ENCODE data around the gene NBPF3.

Gene NBPF3

DNA sequence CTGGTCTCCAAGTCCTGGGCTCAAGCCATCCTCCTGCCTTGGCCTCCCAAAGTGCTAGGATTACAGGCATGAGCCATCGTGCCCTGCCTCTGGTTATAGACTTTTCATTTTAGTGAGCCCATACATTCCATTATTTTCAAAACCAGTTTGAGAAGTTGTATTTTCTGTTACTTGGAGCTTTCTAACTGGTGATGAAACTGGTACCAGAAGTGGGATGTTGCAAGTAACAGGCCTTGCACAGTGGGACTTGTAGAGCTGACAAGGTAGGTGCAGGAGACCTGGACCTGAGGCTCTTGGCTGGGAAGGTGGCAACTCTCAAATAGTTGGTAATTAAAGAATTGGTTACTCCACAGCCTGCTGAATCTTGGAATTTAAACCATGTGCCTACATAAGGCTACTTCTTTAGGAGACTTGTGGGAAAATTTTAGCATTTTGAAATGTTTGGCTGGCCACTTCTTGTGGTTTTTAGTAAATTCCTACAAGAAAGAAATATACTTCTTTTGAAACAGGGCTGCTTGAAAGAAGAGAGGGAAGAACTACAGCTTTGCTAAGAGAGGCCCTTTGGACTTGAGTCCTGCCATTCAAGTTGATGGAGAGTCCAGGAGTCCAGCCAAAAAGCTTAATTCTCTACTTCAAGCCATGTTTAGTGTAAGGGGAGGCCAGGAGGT, 59.5 kb downstream of the NBPF3 start:
- no peak for DNase-seq
- no peak overlapping the region for H3K4me3 ChIP-seq (ENCODE audit: low read length)

DNA sequence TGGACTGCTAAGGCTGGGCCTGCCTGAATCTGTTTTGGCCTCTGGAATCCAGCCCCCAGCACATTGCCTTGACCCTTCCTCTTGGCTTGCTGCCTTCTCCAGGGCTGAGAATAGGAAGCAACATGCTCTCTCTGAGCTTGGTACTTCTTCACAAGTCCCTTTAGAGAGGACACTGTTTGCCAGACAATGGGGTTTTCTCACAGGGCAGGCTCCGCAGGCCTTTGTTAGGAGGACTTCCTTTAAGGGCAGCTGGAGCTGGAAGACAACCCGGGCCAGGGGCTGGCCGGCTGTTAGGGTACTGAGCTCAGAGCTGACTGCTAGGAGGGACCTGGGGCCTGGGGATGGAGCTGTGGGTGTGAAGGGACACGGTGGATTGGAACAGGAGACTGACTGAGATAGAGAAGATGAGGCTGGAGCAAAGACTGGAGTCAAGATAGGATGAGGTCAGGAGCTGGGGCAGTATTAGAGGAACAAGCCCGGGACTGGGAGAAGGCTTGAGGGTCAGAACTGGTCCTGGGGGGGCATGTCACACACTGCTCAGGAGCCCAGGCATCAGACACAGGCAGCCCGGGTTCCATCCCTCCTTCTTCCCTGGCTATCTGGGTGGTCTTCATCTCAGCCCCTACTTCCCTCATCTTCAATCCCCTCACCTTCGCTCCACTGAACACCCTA, 63.9 kb downstream of the NBPF3 start:
- H4K20me1 ChIP-seq (ENCODE audit: insufficient read depth, low read length) = no peaks in the 10 kb centered on the region
- no peaks in the 10 kb centered on the region for H3F3A ChIP-seq (ENCODE audit: insufficient read depth, low read length)
- no peak overlapping the region for H2AFZ ChIP-seq (ENCODE audit: low read length)
- DNase-seq = no peak
- H3K9me3 ChIP-seq (replicated peaks; ENCODE audit: insufficient read depth, low read length) = no peaks in the 10 kb centered on the region
- H3K4me3 ChIP-seq (ENCODE audit: low read length) = no peak overlapping the region
- H3K4me2 ChIP-seq (ENCODE audit: low read depth, low read length) = no peak overlapping the region
- H3K9me2 ChIP-seq (replicated peaks; ENCODE audit: insufficient read depth, low read length) = no peaks in the 10 kb centered on the region
- no peaks in the 10 kb centered on the region for H3K36me3 ChIP-seq (replicated peaks; ENCODE audit: insufficient read depth, low read length)
- TF ChIP-seq EZH2 (optimal IDR thresholded peaks at IDR 0.05; ENCODE audit: low read depth, low read length) = no peak
- no peak for TF ChIP-seq EZH2phosphoT487 (IDR thresholded peaks at IDR 0.05; ENCODE audit: low read length)
- TF ChIP-seq, protein P1, sequence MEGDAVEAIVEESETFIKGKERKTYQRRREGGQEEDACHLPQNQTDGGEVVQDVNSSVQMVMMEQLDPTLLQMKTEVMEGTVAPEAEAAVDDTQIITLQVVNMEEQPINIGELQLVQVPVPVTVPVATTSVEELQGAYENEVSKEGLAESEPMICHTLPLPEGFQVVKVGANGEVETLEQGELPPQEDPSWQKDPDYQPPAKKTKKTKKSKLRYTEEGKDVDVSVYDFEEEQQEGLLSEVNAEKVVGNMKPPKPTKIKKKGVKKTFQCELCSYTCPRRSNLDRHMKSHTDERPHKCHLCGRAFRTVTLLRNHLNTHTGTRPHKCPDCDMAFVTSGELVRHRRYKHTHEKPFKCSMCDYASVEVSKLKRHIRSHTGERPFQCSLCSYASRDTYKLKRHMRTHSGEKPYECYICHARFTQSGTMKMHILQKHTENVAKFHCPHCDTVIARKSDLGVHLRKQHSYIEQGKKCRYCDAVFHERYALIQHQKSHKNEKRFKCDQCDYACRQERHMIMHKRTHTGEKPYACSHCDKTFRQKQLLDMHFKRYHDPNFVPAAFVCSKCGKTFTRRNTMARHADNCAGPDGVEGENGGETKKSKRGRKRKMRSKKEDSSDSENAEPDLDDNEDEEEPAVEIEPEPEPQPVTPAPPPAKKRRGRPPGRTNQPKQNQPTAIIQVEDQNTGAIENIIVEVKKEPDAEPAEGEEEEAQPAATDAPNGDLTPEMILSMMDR (IDR thresholded peaks at IDR 0.05; ENCODE audit: low read length) = no peak
- H3K79me2 ChIP-seq (ENCODE audit: low read length) = no peaks in the 10 kb centered on the region
- H3K27ac ChIP-seq (ENCODE audit: low read length) = no peak overlapping the region
- H3K27me3 ChIP-seq (replicated peaks; ENCODE audit: insufficient read depth, low read length) = peaks cover 58% of the 10 kb centered on the region
- H3K9ac ChIP-seq (ENCODE audit: low read length) = no peak overlapping the region
- no peaks in the 10 kb centered on the region for H3K4me1 ChIP-seq (ENCODE audit: low read length)

More for the DNA sequence above, 59.5 kb downstream of the NBPF3 start:
- Histone ChIP-seq H3K27me3 (replicated peaks; ENCODE audit: insufficient read depth, low read length) (peaks cover 35% of the 10 kb centered on the region), H3K9ac (ENCODE audit: low read length) (no peak overlapping the region), H3K4me1 (ENCODE audit: low read length) (no peaks in the 10 kb centered on the region), H3K4me2 (ENCODE audit: low read depth, low read length) (no peak overlapping the region), H2AFZ (ENCODE audit: low read length) (no peak overlapping the region), H3K9me3 (replicated peaks; ENCODE audit: insufficient read depth, low read length) (no peaks in the 10 kb centered on the region), H3K79me2 (ENCODE audit: low read length) (no peaks in the 10 kb centered on the region), H3K9me2 (replicated peaks; ENCODE audit: insufficient read depth, low read length) (no peaks in the 10 kb centered on the region), H3K27ac (ENCODE audit: low read length) (no peak overlapping the region), H3K36me3 (replicated peaks; ENCODE audit: insufficient read depth, low read length) (no peaks in the 10 kb centered on the region), H3F3A (ENCODE audit: insufficient read depth, low read length) (no peaks in the 10 kb centered on the region), H4K20me1 (ENCODE audit: insufficient read depth, low read length) (no peaks in the 10 kb centered on the region)
- TF ChIP-seq, protein P1 (IDR thresholded peaks at IDR 0.05; ENCODE audit: low read length) = no peak
- TF ChIP-seq EZH2 (optimal IDR thresholded peaks at IDR 0.05; ENCODE audit: low read depth, low read length) (no peak), EZH2phosphoT487 (IDR thresholded peaks at IDR 0.05; ENCODE audit: low read length) (no peak)

DNA sequence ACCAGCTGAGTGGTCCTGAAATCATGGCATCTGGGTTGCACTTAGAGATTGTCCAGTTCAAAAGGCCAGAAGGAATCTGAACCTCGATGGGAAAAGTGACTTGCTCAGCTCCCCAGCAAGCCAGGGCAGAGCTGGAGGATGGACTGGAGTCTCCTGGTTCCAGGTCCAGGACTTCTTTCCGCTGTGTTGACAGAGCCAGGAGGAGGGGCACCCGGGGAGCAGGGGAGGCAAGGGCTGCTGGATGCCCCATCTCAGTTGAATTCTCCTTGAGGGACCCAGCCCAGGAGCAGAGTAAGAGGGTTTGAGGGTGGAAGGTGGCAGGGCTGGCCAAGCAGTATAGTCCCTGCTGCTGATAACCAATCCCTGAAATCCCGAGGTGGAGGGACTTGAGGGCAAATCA, 66.9 kb downstream of the NBPF3 start:
- H4K20me1 ChIP-seq (ENCODE audit: insufficient read depth, low read length) = no peaks in the 10 kb centered on the region

More for the DNA sequence above, 66.9 kb downstream of the NBPF3 start:
- Histone ChIP-seq H3K9me3 (replicated peaks; ENCODE audit: insufficient read depth, low read length) (no peaks in the 10 kb centered on the region), H3K9ac (ENCODE audit: low read length) (no peak overlapping the region), H3K27me3 (replicated peaks; ENCODE audit: insufficient read depth, low read length) (peaks cover 78% of the 10 kb centered on the region), H3K4me1 (ENCODE audit: low read length) (no peaks in the 10 kb centered on the region), H3K9me2 (replicated peaks; ENCODE audit: insufficient read depth, low read length) (no peaks in the 10 kb centered on the region), H3F3A (ENCODE audit: insufficient read depth, low read length) (no peaks in the 10 kb centered on the region), H3K4me2 (ENCODE audit: low read depth, low read length) (no peak overlapping the region), H3K79me2 (ENCODE audit: low read length) (no peaks in the 10 kb centered on the region), H3K27ac (ENCODE audit: low read length) (no peak overlapping the region), H3K4me3 (ENCODE audit: low read length) (no peak overlapping the region), H2AFZ (ENCODE audit: low read length) (no peak overlapping the region), H3K36me3 (replicated peaks; ENCODE audit: insufficient read depth, low read length) (no peaks in the 10 kb centered on the region)
- no peak for DNase-seq
- TF ChIP-seq EZH2phosphoT487 (IDR thresholded peaks at IDR 0.05; ENCODE audit: low read length) (no peak), EZH2 (optimal IDR thresholded peaks at IDR 0.05; ENCODE audit: low read depth, low read length) (no peak)
- TF ChIP-seq, protein P1 (IDR thresholded peaks at IDR 0.05; ENCODE audit: low read length) = no peak
